ENCODE measurements around the gene CFAP20DC.
"Not testable (repeated sequence)": the region's sequence is repeated elsewhere in the genome, so short reads cannot be mapped to it uniquely, and the experiment has no call there.

The CFAP20DC gene

DNA sequence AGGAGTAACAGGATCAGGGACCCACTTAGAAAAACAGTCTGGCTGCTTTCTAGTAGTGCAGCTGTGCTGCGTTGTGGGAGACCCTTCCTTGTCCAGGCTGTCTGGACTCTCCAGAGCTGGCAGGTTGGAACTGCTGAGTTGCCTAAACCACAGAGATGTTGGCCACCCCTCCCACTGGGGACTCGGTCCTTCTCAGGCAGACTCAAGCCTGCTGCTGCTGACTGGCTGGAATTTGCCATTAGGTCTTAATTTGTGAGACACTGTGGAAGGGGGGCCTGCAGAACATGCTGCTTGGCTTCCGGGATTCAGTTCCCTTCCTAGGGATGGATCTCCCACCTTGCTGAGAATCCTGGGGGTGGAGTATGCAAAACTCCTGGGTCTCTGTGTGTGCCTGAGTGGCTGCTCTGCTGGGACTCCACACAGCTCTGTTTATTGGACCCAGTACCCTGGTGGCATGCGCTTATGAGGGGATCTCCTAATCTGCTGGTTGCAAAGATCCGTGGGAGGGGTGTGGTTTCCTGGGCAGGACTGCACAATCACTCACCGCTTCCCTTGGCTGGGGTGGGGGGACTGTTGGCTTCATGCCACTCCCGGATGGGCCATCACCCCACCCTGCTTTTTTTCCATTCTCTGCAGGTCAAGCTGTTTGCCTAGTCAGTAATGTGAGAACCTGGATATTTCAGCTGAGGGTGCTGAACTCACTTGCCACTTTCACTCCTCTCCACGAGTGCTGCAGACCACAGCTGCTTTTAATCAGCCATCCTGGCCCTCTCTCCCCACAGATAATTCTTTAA, 150.5 kb downstream of the CFAP20DC start:
- TF ChIP-seq, protein P1, sequence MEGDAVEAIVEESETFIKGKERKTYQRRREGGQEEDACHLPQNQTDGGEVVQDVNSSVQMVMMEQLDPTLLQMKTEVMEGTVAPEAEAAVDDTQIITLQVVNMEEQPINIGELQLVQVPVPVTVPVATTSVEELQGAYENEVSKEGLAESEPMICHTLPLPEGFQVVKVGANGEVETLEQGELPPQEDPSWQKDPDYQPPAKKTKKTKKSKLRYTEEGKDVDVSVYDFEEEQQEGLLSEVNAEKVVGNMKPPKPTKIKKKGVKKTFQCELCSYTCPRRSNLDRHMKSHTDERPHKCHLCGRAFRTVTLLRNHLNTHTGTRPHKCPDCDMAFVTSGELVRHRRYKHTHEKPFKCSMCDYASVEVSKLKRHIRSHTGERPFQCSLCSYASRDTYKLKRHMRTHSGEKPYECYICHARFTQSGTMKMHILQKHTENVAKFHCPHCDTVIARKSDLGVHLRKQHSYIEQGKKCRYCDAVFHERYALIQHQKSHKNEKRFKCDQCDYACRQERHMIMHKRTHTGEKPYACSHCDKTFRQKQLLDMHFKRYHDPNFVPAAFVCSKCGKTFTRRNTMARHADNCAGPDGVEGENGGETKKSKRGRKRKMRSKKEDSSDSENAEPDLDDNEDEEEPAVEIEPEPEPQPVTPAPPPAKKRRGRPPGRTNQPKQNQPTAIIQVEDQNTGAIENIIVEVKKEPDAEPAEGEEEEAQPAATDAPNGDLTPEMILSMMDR (conservative IDR thresholded peaks at IDR 0.05; ENCODE audit: low read depth, low read length), result no peak
- H4K20me1 ChIP-seq (ENCODE audit: insufficient read depth), result no peaks in the 10 kb centered on the region

DNA sequence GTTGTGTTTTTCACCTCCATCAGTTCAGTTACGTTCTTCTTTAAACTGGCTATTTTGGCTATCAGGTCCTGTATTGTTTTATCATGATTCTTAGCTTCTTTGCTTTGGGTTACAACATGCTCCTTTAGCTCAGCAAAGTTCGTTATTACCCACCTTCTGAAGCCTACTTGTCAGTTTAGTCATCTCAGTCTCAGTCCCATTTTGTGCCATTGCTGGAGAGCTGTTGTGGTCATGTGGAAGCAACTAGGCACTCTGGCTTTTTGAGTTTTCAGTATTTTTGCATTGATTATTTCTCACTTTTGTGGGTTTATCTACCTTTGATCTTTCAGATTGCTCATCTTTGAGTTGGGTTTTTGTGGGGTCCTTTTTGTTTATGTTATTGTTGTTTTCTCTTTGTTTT, 151.3 kb downstream of the CFAP20DC start:
- Histone ChIP-seq H3K36me3 (ENCODE audit: insufficient read depth) (no peaks in the 10 kb centered on the region), H3K4me1 (ENCODE audit: low read depth, poor library complexity, severe bottlenecking) (no peaks in the 10 kb centered on the region), H3K4me2 (no peak overlapping the region), H3K9ac (no peak overlapping the region), H3K27ac (no peak overlapping the region), H3K79me2 (ENCODE audit: insufficient read depth, low read depth) (no peaks in the 10 kb centered on the region), H2AFZ (ENCODE audit: low read depth) (no peak overlapping the region), H3K4me3 (IDR thresholded peaks at IDR 0.05; ENCODE audit: insufficient read depth, low read depth, low read length) (no peak overlapping the region), H3K27me3 (ENCODE audit: insufficient read depth, low read depth) (no peaks in the 10 kb centered on the region), H4K20me1 (ENCODE audit: insufficient read depth) (no peaks in the 10 kb centered on the region)
- TF ChIP-seq, protein P1 (conservative IDR thresholded peaks at IDR 0.05; ENCODE audit: low read depth, low read length), result no peak

More for the DNA sequence above, 150.5 kb downstream of the CFAP20DC start:
- H3K4me1 ChIP-seq (ENCODE audit: low read depth, poor library complexity, severe bottlenecking), result no peaks in the 10 kb centered on the region
- no peak overlapping the region for H3K9ac ChIP-seq
- no peak overlapping the region for H2AFZ ChIP-seq (ENCODE audit: low read depth)
- no peak overlapping the region for H3K4me3 ChIP-seq (IDR thresholded peaks at IDR 0.05; ENCODE audit: insufficient read depth, low read depth, low read length)
- no peaks in the 10 kb centered on the region for H3K36me3 ChIP-seq (ENCODE audit: insufficient read depth)
- H3K27me3 ChIP-seq (ENCODE audit: insufficient read depth, low read depth), result no peaks in the 10 kb centered on the region
- no peak overlapping the region for H3K4me2 ChIP-seq
- no peak overlapping the region for H3K27ac ChIP-seq
- H3K79me2 ChIP-seq (ENCODE audit: insufficient read depth, low read depth), result no peaks in the 10 kb centered on the region

DNA sequence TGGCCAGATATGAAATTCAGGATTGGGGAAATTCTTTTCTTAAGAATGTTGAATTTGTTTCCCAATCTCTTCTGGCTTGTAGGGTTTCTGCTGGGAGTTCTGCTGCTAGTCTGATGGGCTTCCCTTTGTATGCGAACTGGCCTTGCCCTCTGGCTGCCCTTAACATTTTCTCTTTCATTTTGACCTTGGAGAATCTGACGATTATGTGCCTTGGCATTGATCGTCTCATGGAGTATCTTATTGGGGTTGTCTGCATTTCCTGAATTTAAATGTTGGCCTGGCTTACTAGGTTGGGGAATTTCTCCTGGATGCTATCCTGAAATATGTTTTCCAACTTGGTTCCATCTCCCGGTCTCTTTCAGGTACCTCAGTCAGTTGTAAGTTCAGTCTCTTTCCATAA, 152.2 kb downstream of the CFAP20DC start:
- H3K9ac ChIP-seq, result no peak overlapping the region
- no peak overlapping the region for H2AFZ ChIP-seq (ENCODE audit: low read depth)
- no peak overlapping the region for H3K4me2 ChIP-seq
- no peaks in the 10 kb centered on the region for H3K79me2 ChIP-seq (ENCODE audit: insufficient read depth, low read depth)
- no peaks in the 10 kb centered on the region for H3K36me3 ChIP-seq (ENCODE audit: insufficient read depth)
- no peak overlapping the region for H3K27ac ChIP-seq
- H4K20me1 ChIP-seq (ENCODE audit: insufficient read depth), result no peaks in the 10 kb centered on the region
- no peak overlapping the region for H3K4me3 ChIP-seq (IDR thresholded peaks at IDR 0.05; ENCODE audit: insufficient read depth, low read depth, low read length)
- no peaks in the 10 kb centered on the region for H3K4me1 ChIP-seq (ENCODE audit: low read depth, poor library complexity, severe bottlenecking)
- TF ChIP-seq, protein P1 (conservative IDR thresholded peaks at IDR 0.05; ENCODE audit: low read depth, low read length), result no peak
- no peaks in the 10 kb centered on the region for H3K27me3 ChIP-seq (ENCODE audit: insufficient read depth, low read depth)

DNA sequence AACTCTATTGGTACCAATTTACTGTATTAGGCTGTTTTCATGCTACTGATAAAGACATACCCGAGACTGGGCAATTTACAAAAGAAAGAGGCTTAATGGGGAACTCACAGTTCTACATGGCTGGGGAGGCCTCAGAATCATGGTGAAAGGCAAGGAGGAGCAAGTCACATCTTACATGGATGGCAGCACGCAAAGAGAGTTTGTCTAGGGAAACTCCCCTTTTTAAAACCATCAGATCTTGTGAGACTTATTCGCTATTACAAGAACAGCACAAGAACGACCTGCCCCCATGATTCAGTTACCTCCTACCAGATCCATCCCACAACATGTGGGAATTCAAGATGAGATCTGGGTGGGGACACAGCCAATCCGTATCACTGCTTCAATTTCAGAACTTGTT, 154.1 kb downstream of the CFAP20DC start:
- not testable (repeated sequence) for H3K4me2 ChIP-seq; H3K27ac ChIP-seq; H3K4me1 ChIP-seq (ENCODE audit: low read depth, poor library complexity, severe bottlenecking)

DNA sequence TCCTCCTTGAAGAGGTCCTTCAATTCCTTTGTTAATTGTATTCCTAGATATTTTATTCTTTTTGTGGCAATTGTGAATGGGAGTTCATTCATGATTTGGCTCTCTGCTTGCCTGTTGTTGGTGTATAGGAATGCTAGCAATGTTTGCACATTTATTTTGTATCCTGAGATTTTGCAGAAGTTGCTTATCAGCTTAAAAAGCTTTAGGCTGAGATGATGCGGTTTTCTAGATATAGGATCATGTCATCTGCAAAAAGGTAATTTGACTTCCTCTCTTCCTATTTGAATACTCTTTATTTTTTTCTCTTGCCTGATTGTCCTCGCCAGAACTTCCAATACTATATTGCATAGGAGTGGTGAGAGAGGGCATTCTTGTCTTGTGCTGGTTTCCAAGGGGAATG, 157.3 kb downstream of the CFAP20DC start:
- H3K4me2 ChIP-seq; H3K36me3 ChIP-seq (ENCODE audit: insufficient read depth); H4K20me1 ChIP-seq (ENCODE audit: insufficient read depth); H3K79me2 ChIP-seq (ENCODE audit: insufficient read depth, low read depth); H3K27ac ChIP-seq; H2AFZ ChIP-seq (ENCODE audit: low read depth); H3K4me3 ChIP-seq (IDR thresholded peaks at IDR 0.05; ENCODE audit: insufficient read depth, low read depth, low read length); H3K27me3 ChIP-seq (ENCODE audit: insufficient read depth, low read depth); H3K9ac ChIP-seq; H3K4me1 ChIP-seq (ENCODE audit: low read depth, poor library complexity, severe bottlenecking): not testable (repeated sequence)

More for the DNA sequence above, 154.1 kb downstream of the CFAP20DC start:
- H2AFZ ChIP-seq (ENCODE audit: low read depth); H3K27me3 ChIP-seq (ENCODE audit: insufficient read depth, low read depth); H3K36me3 ChIP-seq (ENCODE audit: insufficient read depth); H4K20me1 ChIP-seq (ENCODE audit: insufficient read depth); H3K4me3 ChIP-seq (IDR thresholded peaks at IDR 0.05; ENCODE audit: insufficient read depth, low read depth, low read length); H3K9ac ChIP-seq; H3K79me2 ChIP-seq (ENCODE audit: insufficient read depth, low read depth): not testable (repeated sequence)
